Testis (tissue), 2 donors: ENCODE data around the gene NUDT8.

Source experiments
- POLR2A ChIP-seq: fragments of 450-650 bp; IDR thresholded peaks from one replicate; pipeline ENCODE4 v1.6.1; 2017; ENCODE audit warnings: antibody characterized with exemption, mild to moderate bottlenecking, moderate library complexity
- TF ChIP-seq, protein P1 (sequence below), 3 experiments: fragments of 450-650 bp in 2 of 3; fragments of 200-600 bp in 1 of 3; sonication (generic) in 1 of 3; IDR thresholded peaks; one replicate each; pipeline ENCODE4 v1.5.1; 2016 to 2019; ENCODE audit warnings: antibody characterized with exemption in 3 of 3, mild to moderate bottlenecking in 2 of 3, moderate library complexity in 1 of 3

DNA sequence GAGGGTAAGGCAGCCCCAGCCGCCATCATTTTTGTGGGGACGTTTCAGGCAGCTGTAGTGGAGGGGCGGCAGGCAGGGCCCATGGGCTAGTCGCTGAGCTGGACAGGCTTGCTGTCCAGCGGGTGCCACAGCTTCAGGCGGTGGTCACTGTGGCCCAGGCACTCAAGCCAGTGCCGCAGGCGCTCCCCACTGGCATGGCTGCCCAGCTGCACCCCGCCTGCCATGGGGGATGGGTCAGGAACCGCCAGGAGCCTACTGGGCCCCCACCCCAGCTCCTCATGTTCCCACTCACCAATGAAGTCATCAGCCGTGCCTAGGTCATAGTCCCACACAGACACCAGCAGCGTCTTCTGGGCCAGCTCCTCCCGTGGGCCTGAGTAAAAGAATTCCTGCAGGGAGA, 17.0 kb downstream of the NUDT8 start:
- TF ChIP-seq, protein P1, sequence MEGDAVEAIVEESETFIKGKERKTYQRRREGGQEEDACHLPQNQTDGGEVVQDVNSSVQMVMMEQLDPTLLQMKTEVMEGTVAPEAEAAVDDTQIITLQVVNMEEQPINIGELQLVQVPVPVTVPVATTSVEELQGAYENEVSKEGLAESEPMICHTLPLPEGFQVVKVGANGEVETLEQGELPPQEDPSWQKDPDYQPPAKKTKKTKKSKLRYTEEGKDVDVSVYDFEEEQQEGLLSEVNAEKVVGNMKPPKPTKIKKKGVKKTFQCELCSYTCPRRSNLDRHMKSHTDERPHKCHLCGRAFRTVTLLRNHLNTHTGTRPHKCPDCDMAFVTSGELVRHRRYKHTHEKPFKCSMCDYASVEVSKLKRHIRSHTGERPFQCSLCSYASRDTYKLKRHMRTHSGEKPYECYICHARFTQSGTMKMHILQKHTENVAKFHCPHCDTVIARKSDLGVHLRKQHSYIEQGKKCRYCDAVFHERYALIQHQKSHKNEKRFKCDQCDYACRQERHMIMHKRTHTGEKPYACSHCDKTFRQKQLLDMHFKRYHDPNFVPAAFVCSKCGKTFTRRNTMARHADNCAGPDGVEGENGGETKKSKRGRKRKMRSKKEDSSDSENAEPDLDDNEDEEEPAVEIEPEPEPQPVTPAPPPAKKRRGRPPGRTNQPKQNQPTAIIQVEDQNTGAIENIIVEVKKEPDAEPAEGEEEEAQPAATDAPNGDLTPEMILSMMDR (IDR thresholded peaks at IDR 0.05): no peak
- TF ChIP-seq POLR2A: no peak
